ENCODE results near the gene IQCK. TPM values are rescaled to one million over a fixed set of nuclear protein-coding genes. Genes with fewer than 3 reads are reported as not detected.

The IQCK gene
- total RNA-seq, 1 donor from 2014 or later = 18.6 TPM

- H3K27me3 Mint-ChIP-seq (ENCODE audit: unreplicated experiment) = no peaks in the 10 kb centered on the region
- DNase-seq (ENCODE audit: low spot score) = no peak
- H3K4me1 Mint-ChIP-seq (ENCODE audit: unreplicated experiment) = peaks cover 4% of the 10 kb centered on the region
- no peaks in the 10 kb centered on the region for H3K9me3 Mint-ChIP-seq (ENCODE audit: unreplicated experiment)
- H3K36me3 Mint-ChIP-seq (ENCODE audit: low read depth, unreplicated experiment) = peaks cover 5% of the 10 kb centered on the region
- TF ChIP-seq, protein P1, sequence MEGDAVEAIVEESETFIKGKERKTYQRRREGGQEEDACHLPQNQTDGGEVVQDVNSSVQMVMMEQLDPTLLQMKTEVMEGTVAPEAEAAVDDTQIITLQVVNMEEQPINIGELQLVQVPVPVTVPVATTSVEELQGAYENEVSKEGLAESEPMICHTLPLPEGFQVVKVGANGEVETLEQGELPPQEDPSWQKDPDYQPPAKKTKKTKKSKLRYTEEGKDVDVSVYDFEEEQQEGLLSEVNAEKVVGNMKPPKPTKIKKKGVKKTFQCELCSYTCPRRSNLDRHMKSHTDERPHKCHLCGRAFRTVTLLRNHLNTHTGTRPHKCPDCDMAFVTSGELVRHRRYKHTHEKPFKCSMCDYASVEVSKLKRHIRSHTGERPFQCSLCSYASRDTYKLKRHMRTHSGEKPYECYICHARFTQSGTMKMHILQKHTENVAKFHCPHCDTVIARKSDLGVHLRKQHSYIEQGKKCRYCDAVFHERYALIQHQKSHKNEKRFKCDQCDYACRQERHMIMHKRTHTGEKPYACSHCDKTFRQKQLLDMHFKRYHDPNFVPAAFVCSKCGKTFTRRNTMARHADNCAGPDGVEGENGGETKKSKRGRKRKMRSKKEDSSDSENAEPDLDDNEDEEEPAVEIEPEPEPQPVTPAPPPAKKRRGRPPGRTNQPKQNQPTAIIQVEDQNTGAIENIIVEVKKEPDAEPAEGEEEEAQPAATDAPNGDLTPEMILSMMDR (IDR thresholded peaks at IDR 0.05; ENCODE audit: unreplicated experiment) = no peak
- no peak overlapping the region for H3K27ac Mint-ChIP-seq (ENCODE audit: unreplicated experiment)
- no peak overlapping the region for H3K4me3 Mint-ChIP-seq (ENCODE audit: unreplicated experiment)
These were observed 113.6 kb downstream of the IQCK start for GRCh38 chr16:19831678-19832077.

DNA sequence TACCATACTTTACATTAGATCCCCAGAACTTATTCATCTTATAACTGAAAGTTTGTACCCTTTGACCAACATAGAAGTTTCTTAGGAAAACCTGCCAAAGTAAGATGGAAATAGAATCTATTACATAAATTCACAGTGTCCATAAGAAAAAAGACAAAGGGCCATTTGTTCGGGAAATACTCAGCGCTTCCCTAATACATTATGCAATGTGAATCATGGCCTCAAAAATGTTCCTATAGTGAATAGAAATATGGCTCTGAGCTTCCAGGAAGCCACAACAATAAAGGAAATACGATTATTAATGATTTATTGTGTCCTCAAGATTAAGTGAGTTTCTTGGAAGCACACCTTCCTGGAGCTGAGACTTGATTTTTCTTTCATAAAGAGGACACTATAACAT lies 115.1 kb downstream of the IQCK start:
- H3K27ac Mint-ChIP-seq (ENCODE audit: unreplicated experiment) = no peak overlapping the region
- no peaks in the 10 kb centered on the region for H3K27me3 Mint-ChIP-seq (ENCODE audit: unreplicated experiment)

GRCh38 chr16:19833581-19833980 lies 115.5 kb downstream of the IQCK start:
- Mint-ChIP-seq H3K36me3 (ENCODE audit: low read depth, unreplicated experiment) (peaks cover 5% of the 10 kb centered on the region), H3K4me3 (ENCODE audit: unreplicated experiment) (no peak overlapping the region), H3K27me3 (ENCODE audit: unreplicated experiment) (no peaks in the 10 kb centered on the region), H3K9me3 (ENCODE audit: unreplicated experiment) (no peaks in the 10 kb centered on the region), H3K4me1 (ENCODE audit: unreplicated experiment) (peaks cover 12% of the 10 kb centered on the region), H3K27ac (ENCODE audit: unreplicated experiment) (no peak overlapping the region)
- TF ChIP-seq, protein P1 (IDR thresholded peaks at IDR 0.05; ENCODE audit: unreplicated experiment) = no peak
- DNase-seq (ENCODE audit: low spot score) = no peak

More for the DNA sequence above, 115.1 kb downstream of the IQCK start:
- no peak for DNase-seq (ENCODE audit: low spot score)
- Mint-ChIP-seq H3K4me1 (ENCODE audit: unreplicated experiment) (peaks cover 11% of the 10 kb centered on the region), H3K4me3 (ENCODE audit: unreplicated experiment) (no peak overlapping the region), H3K9me3 (ENCODE audit: unreplicated experiment) (no peaks in the 10 kb centered on the region), H3K36me3 (ENCODE audit: low read depth, unreplicated experiment) (peaks cover 5% of the 10 kb centered on the region)
- TF ChIP-seq, protein P1 (IDR thresholded peaks at IDR 0.05; ENCODE audit: unreplicated experiment) = no peak

DNA sequence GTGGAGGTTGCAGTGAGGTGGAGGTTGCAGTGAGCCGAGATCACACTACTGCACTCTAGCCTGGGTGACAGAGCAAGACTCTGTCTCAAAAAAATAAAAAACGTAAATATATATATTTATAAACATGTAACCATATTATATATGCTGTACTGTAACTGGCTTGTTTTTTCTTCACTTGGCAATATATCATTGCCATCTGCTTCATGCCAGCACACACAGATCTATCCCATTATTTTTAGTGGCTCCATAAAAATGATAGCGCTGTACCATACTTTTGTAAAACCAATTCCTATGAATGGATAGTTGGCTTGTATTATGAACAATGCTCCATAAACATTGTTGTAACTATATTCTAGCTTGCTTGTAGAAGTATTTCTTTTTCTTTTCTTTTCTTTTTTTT lies 117.1 kb downstream of the IQCK start:
- H3K27ac Mint-ChIP-seq (ENCODE audit: unreplicated experiment) = no peak overlapping the region
- H3K9me3 Mint-ChIP-seq (ENCODE audit: unreplicated experiment) = no peaks in the 10 kb centered on the region
- H3K4me3 Mint-ChIP-seq (ENCODE audit: unreplicated experiment) = no peak overlapping the region
- peaks cover 12% of the 10 kb centered on the region for H3K4me1 Mint-ChIP-seq (ENCODE audit: unreplicated experiment)
- TF ChIP-seq, protein P1 (IDR thresholded peaks at IDR 0.05; ENCODE audit: unreplicated experiment) = no peak
- no peak for DNase-seq (ENCODE audit: low spot score)
- no peaks in the 10 kb centered on the region for H3K27me3 Mint-ChIP-seq (ENCODE audit: unreplicated experiment)
- H3K36me3 Mint-ChIP-seq (ENCODE audit: low read depth, unreplicated experiment) = peaks cover 1% of the 10 kb centered on the region

DNA sequence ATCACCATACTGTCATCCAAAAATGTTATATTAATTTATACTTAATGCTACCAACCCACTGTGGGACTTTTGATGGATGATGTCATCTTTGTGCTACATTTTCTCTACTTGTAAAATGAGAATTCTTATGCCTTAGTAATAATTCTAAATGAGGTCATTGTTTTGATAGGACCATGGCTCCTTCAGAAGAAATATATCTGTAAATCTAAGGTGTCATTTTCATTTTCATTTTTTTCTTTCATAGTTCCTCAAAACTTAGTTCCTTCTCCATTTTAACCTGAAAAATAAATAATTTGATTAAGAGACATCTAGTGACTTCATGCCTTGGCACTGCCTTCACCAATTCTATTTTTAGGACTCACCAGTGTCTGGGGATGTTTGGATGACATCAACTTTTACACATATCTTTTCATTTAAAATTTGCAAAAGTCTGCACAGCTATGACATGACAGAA lies 117.9 kb downstream of the IQCK start:
- H3K27me3 Mint-ChIP-seq (ENCODE audit: unreplicated experiment) = no peaks in the 10 kb centered on the region
- peaks cover 9% of the 10 kb centered on the region for H3K4me1 Mint-ChIP-seq (ENCODE audit: unreplicated experiment)
- H3K36me3 Mint-ChIP-seq (ENCODE audit: low read depth, unreplicated experiment) = no peaks in the 10 kb centered on the region
- H3K4me3 Mint-ChIP-seq (ENCODE audit: unreplicated experiment) = no peak overlapping the region
- no peak for DNase-seq (ENCODE audit: low spot score)
- TF ChIP-seq, protein P1 (IDR thresholded peaks at IDR 0.05; ENCODE audit: unreplicated experiment) = no peak
- no peak overlapping the region for H3K27ac Mint-ChIP-seq (ENCODE audit: unreplicated experiment)
- no peaks in the 10 kb centered on the region for H3K9me3 Mint-ChIP-seq (ENCODE audit: unreplicated experiment)
